Calu3 (cell line): ENCODE results near the gene CLEC18B. TPM values are rescaled to one million over a fixed set of nuclear protein-coding genes. Genes with fewer than 3 reads are reported as not detected.

Experiments
- BruUV-seq: library from RNA; stranded (reverse); fragments of 400-500 nt; replicated peaks from 2 replicates; lab custom pipeline; 2021; lab: Mats Ljungman, UMichigan
- CTCF ChIA-PET: fragments of 300-600 bp; sonication (Branson Sonifier 250); formaldehyde crosslinking; loops from one replicate; lab custom pipeline; 2022; ENCODE audit warnings: antibody characterized with exemption; lab: Charles Lee
- DNase-seq: peaks from one replicate; pipeline ENCODE4 v3.0.0; 2022
- H3K27ac Mint-ChIP-seq: one replicate; pipeline ENCODE4 v1.8.0; 2022; ENCODE audit warnings: mixed read lengths; ENCODE audit not compliant: unreplicated experiment
- H3K27me3 Mint-ChIP-seq: one replicate; pipeline ENCODE4 v1.8.0; 2022; ENCODE audit warnings: mixed read lengths; ENCODE audit not compliant: unreplicated experiment
- H3K36me3 Mint-ChIP-seq: one replicate; pipeline ENCODE4 v1.8.0; 2022; ENCODE audit warnings: mild to moderate bottlenecking, moderate library complexity, mixed read lengths; ENCODE audit not compliant: insufficient read depth, unreplicated experiment
- H3K4me1 Mint-ChIP-seq: one replicate; pipeline ENCODE4 v1.8.0; 2022; ENCODE audit warnings: mild to moderate bottlenecking, low read depth, mixed read lengths; ENCODE audit not compliant: unreplicated experiment
- H3K4me3 Mint-ChIP-seq: one replicate; pipeline ENCODE4 v1.8.0; 2022; ENCODE audit warnings: mild to moderate bottlenecking, low read depth, moderate library complexity, mixed read lengths; ENCODE audit not compliant: unreplicated experiment
- H3K9me3 Mint-ChIP-seq: one replicate; pipeline ENCODE4 v1.8.0; 2022; ENCODE audit warnings: low read depth, mixed read lengths; ENCODE audit not compliant: unreplicated experiment
- intact Hi-C: fragments of 100-400 bp; cut with micrococcal nuclease; formaldehyde crosslinking; loops from one replicate; pipeline ENCODE4 v1.10.0; 2022; ENCODE audit not compliant: unreplicated experiment
- total RNA-seq: library from RNA; stranded (reverse); gene quantifications from 2 replicates; pipeline ENCODE4 v1.2.3, GENCODE V29; 2022
- TF ChIP-seq, protein P1 (sequence below): fragments of 200-600 bp; IDR thresholded peaks from one replicate; pipeline ENCODE4 v1.8.0; 2022; ENCODE audit warnings: antibody characterized with exemption; ENCODE audit not compliant: unreplicated experiment

CLEC18B gene
- total RNA-seq, 1 experiment from 2014 or later = 1.3 TPM

DNA sequence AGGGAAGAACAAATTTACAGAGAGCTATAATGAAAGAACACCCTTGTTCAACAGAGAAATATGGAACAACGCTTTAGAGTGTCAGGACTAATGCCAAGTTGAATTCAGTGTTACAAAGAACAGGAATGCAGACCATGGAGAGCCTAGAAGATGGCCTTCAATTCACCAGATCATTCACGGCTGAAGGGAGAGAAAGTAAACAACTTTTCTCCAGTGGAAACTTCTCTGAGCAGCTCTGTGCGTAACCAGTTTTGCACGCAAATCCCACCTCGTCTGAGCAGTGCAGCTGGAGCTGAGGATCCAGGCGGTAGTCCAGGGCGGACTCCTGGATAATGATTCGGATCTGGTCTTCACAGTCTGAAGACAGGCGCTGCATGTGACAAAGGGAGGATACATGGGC lies 40.5 kb upstream of the CLEC18B start:
- TF ChIP-seq, protein P1, sequence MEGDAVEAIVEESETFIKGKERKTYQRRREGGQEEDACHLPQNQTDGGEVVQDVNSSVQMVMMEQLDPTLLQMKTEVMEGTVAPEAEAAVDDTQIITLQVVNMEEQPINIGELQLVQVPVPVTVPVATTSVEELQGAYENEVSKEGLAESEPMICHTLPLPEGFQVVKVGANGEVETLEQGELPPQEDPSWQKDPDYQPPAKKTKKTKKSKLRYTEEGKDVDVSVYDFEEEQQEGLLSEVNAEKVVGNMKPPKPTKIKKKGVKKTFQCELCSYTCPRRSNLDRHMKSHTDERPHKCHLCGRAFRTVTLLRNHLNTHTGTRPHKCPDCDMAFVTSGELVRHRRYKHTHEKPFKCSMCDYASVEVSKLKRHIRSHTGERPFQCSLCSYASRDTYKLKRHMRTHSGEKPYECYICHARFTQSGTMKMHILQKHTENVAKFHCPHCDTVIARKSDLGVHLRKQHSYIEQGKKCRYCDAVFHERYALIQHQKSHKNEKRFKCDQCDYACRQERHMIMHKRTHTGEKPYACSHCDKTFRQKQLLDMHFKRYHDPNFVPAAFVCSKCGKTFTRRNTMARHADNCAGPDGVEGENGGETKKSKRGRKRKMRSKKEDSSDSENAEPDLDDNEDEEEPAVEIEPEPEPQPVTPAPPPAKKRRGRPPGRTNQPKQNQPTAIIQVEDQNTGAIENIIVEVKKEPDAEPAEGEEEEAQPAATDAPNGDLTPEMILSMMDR = no peak
- Mint-ChIP-seq H3K4me3 (no peak overlapping the region), H3K9me3 (no peaks in the 10 kb centered on the region), H3K4me1 (no peaks in the 10 kb centered on the region), H3K27me3 (no peaks in the 10 kb centered on the region), H3K27ac (no peak overlapping the region), H3K36me3 (peaks cover 57% of the 10 kb centered on the region)
- BruUV-seq = no TSS peak
- DNase-seq = no peak
- intact Hi-C loops = loop anchor here (2.0 kb wide), 1 partner anchor 39 kb away; no protein-coding TSS in a partner anchor
- CTCF ChIA-PET = interaction anchor here (0.6 to 0.7 kb wide), 2 partner anchors 8 to 32 kb away, joined by 3 to 5 read pairs; no protein-coding TSS in a partner anchor

DNA sequence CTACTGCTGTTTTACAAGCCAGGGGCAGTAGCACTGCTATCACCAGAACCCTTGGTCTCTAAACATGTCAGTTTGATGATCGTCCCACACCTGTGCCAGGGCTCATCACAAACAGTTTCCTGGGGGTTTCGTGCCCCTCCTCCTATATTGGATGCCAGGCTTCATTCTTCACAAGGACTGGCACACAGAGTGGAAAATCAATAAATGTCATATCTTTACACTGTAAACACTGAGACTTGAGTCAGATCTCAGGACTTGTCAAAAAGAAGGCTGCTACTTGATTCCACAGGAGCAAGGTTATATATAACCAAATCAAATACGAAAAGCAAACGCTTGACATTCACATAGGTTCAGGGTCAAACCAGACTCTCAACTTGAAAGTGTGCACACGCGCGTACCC lies 39.3 kb upstream of the CLEC18B start:
- Mint-ChIP-seq H3K4me3 (no peak overlapping the region), H3K4me1 (no peaks in the 10 kb centered on the region), H3K9me3 (no peaks in the 10 kb centered on the region), H3K27me3 (no peaks in the 10 kb centered on the region), H3K36me3 (peaks cover 56% of the 10 kb centered on the region), H3K27ac (no peak overlapping the region)
- TF ChIP-seq, protein P1 = no peak
- no TSS peak for BruUV-seq
- CTCF ChIA-PET = no interaction called here
- intact Hi-C loops = no loop called here
- no peak for DNase-seq

DNA sequence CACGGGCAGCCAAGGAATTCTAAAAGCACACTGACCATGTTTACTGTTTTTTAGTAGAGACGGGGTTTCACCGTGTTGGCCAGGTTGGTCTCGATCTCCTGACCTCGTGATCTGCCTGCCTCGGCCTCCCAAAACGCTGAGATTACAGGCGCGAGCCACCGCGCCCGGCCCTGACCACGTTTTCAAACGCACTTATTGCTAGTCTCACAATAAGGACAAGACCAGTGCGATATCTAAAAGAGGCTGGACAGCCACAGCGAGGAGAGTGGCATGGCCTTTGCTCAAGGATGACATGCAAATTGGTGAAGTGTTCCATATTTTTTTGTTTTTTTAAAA lies 35.0 kb upstream of the CLEC18B start:
- no peaks in the 10 kb centered on the region for H3K9me3 Mint-ChIP-seq
- no peak overlapping the region for H3K27ac Mint-ChIP-seq
- H3K36me3 Mint-ChIP-seq = peaks cover 64% of the 10 kb centered on the region
- no peak for DNase-seq
- no TSS peak for BruUV-seq
- no peak overlapping the region for H3K4me3 Mint-ChIP-seq
- no peaks in the 10 kb centered on the region for H3K27me3 Mint-ChIP-seq
- CTCF ChIA-PET = no interaction called here
- TF ChIP-seq, protein P1 = no peak
- H3K4me1 Mint-ChIP-seq = no peaks in the 10 kb centered on the region
- intact Hi-C loops = no loop called here

DNA sequence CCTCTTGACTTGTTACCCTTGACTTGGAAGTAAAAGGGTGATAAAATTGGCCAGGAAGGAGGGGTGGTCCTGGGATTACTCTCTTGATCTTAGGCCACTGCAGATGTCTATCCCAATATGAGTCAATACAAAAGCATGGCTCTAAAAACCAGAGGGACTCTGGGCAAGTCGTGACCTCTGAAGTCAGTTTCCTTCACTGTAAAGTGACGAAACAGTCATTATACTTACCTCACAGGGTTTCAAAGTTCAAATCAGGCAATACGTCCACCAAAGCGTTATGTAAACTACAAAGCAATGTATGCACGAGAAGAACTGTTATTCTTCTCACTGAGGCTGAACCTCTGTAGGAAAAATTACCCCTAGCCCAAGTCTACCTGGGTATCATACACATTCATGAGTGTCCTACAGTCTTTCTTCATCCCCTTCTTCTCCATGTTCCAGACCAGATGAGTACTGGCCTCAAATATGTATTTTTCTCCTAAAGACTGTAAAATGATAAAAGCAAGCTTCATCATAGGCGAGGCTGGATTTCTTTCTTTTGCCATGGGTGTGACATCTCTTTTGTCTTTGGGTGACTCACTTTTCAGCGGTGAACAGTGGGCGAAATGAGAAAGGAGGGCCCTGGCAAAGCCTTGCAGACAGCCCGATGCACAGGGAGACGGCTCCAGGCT lies 34.5 kb upstream of the CLEC18B start:
- Mint-ChIP-seq H3K4me3 (no peak overlapping the region), H3K36me3 (peaks cover 59% of the 10 kb centered on the region), H3K27ac (no peak overlapping the region), H3K27me3 (no peaks in the 10 kb centered on the region), H3K9me3 (no peaks in the 10 kb centered on the region), H3K4me1 (no peaks in the 10 kb centered on the region)
- intact Hi-C loops = no loop called here
- no peak for DNase-seq
- TF ChIP-seq, protein P1 = no peak
- no TSS peak for BruUV-seq
- CTCF ChIA-PET = no interaction called here
